GM21737 (cell line): ENCODE results near the gene NCAPG2.

Experiments
- ATAC-seq: cut with Tn5 transposase; IDR thresholded peaks from one replicate; pipeline ENCODE4 v1.9.1; 2021; ENCODE audit warnings: mild to moderate bottlenecking, moderate library complexity; ENCODE audit not compliant: unreplicated experiment

NCAPG2 gene

GRCh38 chr7:158606129-158606528 lies 98.5 kb downstream of the NCAPG2 start:
- no peak for ATAC-seq

- no peak for ATAC-seq
Measured at GRCh38 chr7:158603773-158604755, 100.5 kb downstream of the NCAPG2 start.

DNA sequence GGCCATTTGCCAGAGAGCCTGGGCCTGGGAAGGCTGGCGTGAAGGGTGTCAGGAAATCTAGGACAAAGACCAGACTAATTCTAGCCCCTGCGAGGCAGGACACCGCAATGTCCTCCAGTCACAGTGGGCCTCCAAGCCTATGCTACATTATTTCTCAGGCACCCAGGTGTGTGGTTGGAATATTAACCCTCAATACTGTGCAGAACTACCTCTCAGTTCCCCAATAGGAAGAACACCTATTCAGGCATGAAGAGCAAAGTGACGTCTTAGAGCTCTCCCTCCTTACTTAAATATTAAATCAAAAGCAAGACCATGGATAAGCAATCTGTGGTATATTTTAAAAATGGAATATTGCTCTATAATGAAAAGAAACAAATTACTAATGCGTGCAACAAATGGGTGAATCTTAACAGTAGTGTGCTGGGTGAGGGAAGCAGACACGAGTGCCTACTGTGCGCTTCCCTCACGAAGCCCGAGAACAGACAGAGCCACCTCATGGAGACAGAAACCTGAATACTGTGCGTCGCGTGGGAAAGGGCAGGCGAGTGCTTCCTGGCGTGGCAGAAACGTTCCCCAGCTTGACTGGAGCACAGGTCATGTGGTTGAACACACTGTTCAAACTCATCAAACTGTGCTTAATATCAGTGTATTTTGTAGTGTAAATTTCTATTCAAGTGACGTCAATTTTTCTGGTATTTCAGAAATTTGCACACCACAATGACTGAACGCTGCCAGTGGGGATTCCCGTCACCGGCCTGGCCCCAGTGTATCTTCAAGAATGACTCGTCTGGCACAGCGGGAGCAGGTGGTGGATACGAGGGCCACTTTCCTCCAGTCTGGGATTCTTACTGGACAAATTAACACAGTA lies 101.5 kb downstream of the NCAPG2 start:
- no peak for ATAC-seq

DNA sequence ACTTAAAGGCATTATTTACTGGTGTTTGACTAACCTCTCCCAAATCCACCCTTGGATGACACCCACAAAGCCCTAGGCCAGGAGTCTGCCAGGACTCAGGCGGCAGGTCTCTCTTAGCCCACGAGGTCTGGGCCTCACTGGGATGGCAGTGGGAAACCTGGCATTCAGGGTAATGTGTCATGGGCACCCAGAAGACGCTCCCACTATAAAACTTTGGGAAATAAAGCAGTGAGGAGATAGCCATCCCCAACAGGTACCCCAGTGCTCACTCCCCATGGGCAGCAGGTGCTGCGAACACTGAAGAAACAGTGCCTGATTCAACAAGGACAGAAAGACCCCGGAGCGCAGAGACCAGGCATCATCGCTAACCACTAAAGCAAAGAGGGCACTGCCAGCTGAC lies 102.6 kb downstream of the NCAPG2 start:
- ATAC-seq: no peak

GRCh38 chr7:158601090-158601489 lies 103.5 kb downstream of the NCAPG2 start:
- no peak for ATAC-seq

- no peak for ATAC-seq
Measured at GRCh38 chr7:158596745-158597144, 107.9 kb downstream of the NCAPG2 start.

GRCh38 chr7:158596309-158596708 lies 108.3 kb downstream of the NCAPG2 start:
- ATAC-seq: no peak

GRCh38 chr7:158595068-158595467 lies 109.5 kb downstream of the NCAPG2 start:
- peak; percentile 86 for ATAC-seq

GRCh38 chr7:158592541-158592940 lies 112.1 kb downstream of the NCAPG2 start:
- no peak for ATAC-seq

DNA sequence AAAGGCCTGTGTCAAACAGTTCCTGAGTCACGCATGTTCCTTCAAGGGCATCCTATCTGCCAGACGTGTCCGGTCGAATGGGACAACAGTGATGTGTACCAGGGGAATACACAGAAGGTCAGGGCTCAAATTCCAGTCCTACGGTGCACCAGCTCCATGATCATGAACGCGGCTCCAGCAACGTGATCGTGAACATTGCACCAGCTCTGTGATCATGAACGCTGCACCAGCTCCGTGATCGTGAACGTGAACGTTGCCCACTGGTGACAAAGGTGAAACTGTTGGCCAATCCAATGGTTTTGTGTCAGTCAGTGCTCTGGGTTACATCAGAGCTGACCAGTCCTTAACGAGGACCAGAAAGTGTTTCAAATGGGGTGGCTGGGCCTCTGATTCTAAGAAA lies 112.7 kb downstream of the NCAPG2 start:
- ATAC-seq: no peak

DNA sequence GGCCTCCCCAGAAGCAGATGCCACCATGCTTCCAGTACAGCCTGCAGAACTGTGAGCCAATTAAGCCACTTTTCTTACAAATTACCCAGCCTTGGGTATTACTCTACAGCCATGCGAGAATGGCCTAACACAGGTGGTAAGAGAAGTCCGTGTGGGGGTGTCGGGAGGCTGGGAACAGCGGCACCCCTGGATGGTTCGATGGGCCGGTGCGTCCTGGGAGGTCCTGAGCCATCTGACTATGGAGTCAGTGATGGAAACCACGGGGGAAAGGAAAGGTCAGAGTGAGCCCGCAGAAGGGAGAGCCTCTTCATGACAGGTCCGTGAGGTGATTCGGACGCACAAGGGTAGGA lies 114.4 kb downstream of the NCAPG2 start:
- ATAC-seq: no peak

DNA sequence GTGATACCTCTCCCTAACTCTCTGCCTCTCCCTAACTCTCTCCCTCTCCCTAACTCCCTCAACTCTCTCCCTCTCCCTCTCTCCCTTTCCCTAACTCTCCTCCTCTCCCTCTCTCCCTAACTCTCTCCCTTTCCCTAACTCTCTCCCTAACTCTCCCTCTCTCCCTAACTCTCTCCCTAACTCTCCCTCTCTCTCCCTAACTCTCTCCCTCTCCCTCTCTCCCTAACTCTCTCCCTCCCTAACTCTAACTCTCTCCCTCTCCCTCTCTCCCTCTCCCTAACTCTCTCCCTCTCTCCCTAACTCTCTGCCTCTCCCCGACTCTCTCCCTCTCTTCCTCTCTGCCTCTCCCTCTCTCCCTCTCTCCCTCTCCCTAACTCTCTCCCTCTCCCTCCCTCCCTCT lies 115.0 kb downstream of the NCAPG2 start:
- no peak for ATAC-seq

- ATAC-seq: no peak
Measured at GRCh38 chr7:158588878-158589442, 115.6 kb downstream of the NCAPG2 start.

GRCh38 chr7:158588085-158588877 lies 116.3 kb downstream of the NCAPG2 start:
- no peak for ATAC-seq

DNA sequence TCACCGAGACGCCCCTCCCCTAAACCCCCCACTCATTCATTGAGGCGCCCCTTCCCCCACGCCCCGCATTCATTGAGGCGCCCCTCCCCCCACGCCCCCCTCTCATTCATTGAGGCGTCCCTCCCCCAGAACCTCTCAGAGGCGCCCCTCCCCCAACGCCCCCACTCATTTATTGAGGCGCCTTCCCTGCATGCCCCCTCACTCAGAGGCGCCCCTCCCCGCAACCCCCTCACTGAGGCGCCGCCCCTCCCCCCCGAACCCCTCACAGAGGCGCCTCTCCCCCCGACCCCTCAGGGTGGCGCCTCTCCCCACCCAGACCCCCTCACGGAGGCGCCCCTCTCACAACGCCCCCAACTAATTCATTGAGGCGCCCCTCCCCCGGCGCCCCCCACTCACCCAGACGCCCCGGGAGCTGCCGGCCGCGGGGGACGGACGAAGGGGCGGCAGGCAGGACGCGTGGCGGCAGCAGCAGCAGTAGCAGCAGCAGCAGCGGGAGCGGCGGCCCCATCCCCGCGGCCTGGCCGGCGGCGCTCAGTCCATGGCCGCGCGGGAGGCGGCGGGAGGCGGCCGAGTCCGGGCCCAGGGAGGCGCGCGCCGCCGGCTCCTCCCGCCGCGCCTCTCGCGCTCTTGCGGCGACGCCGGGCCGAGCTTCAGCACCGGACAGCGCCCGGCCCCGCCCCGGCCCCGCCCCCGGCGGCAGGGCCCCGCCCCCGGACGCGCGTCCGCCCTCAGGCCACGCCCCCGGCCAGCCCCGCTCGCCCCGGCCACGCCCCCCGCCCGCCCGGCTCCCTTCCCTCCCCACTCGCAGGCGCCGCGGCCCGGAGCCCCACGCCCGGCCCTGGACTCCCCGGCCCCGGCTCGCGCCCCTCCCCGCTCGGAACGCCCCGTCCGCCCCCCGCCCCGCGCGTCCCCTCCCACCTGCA lies 117.2 kb downstream of the NCAPG2 start, which contains the start of gene PTPRN2:
PTPRN2 (minus strand) TSS at position 662 of the 923 bp plus-strand sequence.
- ATAC-seq: peak; percentile 80

DNA sequence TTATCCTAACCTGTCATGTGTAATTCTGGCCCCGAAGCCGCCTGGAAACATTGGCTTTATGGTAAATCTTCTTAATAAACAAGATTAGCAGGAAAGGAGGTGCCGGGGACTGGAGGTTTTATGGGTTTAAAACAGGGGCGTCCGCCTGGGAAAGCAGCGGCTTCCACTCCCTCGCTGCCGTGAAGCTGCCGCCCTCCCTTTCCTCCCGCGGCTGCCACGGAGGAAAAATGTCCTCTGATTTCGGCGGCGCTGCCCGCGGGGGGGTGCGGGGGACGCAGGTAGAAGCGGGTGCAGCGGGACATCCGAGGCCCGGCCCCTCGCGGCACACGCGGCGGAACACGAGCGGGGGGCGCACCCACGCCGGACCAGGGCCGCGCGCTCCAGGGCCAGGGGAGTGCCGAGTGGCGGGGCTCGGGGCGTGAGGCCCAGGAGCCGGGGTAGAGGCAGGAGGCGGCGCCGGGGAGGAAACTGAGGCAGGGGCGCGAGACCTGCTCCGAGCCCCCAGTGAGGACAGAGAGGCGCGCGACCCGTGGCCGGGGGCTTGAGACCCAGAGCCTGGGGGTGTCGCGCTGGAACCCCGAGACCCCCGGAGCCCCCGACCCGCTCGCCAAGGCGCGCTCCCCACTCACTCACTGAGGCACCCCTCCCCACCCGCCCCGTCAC lies 118.0 kb downstream of the NCAPG2 start:
- ATAC-seq: no peak

GRCh38 chr7:158585721-158586498 lies 118.7 kb downstream of the NCAPG2 start:
- no peak for ATAC-seq

DNA sequence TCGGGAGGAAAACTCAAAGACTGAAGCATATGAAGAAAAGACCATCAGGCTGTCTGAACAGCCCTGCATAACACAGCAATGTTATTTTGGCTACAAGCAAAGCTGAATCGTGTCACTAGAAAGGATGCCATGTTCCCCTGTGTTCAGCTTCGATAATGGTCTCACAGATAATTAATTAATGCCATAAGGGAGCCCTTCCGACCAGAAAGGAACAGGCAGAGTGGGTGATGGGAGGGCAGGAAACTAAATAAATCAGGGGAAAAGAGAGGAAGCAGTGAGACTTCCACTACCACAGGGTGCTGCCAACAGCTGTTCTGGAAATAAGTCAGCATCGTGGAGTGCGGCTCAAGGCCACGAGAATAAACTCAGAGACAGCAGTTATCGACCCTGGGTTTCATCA lies 120.2 kb downstream of the NCAPG2 start:
- no peak for ATAC-seq
